ENCODE data around the gene SYT13.

The SYT13 gene

GRCh38 chr11:45245218-45246045 is 40.7 kb downstream of the SYT13 start:
- DNase-seq = no peak

- no peak for DNase-seq
These were observed 42.2 kb downstream of the SYT13 start for GRCh38 chr11:45243967-45244366.

GRCh38 chr11:45239733-45240132 is 46.4 kb downstream of the SYT13 start:
- no peak for DNase-seq

GRCh38 chr11:45238724-45239123 is 47.4 kb downstream of the SYT13 start:
- no peak for DNase-seq

GRCh38 chr11:45237711-45238315 is 48.3 kb downstream of the SYT13 start:
- DNase-seq = no peak

- no peak for DNase-seq
These were observed 51.7 kb downstream of the SYT13 start for GRCh38 chr11:45234306-45235006.

- no peak for DNase-seq
These were observed 52.4 kb downstream of the SYT13 start for GRCh38 chr11:45233804-45234170.

- DNase-seq = peak; percentile 52
These were observed 52.9 kb downstream of the SYT13 start for GRCh38 chr11:45233121-45233803.

GRCh38 chr11:45232341-45233080 is 53.6 kb downstream of the SYT13 start:
- no peak for DNase-seq

GRCh38 chr11:45229401-45230020 is 56.6 kb downstream of the SYT13 start:
- DNase-seq = no peak

GRCh38 chr11:45227836-45228235 is 58.3 kb downstream of the SYT13 start:
- no peak for DNase-seq

GRCh38 chr11:45226901-45227300 is 59.2 kb downstream of the SYT13 start:
- no peak for DNase-seq

GRCh38 chr11:45225961-45226871 is 59.9 kb downstream of the SYT13 start:
- DNase-seq = no peak

- no peak for DNase-seq
These were observed 60.9 kb downstream of the SYT13 start for GRCh38 chr11:45225277-45225676.

GRCh38 chr11:45224766-45225165 is 61.4 kb downstream of the SYT13 start:
- no peak for DNase-seq

GRCh38 chr11:45223496-45223895 is 62.6 kb downstream of the SYT13 start:
- DNase-seq = no peak

- no peak for DNase-seq
These were observed 66.7 kb downstream of the SYT13 start for GRCh38 chr11:45219411-45219810.

GRCh38 chr11:45218705-45219104 is 67.4 kb downstream of the SYT13 start:
- DNase-seq = no peak

GRCh38 chr11:45217991-45218390 is 68.2 kb downstream of the SYT13 start:
- DNase-seq = no peak

- no peak for DNase-seq
These were observed 69.2 kb downstream of the SYT13 start for GRCh38 chr11:45216901-45217300.

GRCh38 chr11:45216031-45216430 is 70.1 kb downstream of the SYT13 start:
- no peak for DNase-seq

Data from CD4-positive, alpha-beta T cell treated with Interleukin-21 for 1 hour (primary cell).